ENCODE data around the gene CAMTA1.

DNA sequence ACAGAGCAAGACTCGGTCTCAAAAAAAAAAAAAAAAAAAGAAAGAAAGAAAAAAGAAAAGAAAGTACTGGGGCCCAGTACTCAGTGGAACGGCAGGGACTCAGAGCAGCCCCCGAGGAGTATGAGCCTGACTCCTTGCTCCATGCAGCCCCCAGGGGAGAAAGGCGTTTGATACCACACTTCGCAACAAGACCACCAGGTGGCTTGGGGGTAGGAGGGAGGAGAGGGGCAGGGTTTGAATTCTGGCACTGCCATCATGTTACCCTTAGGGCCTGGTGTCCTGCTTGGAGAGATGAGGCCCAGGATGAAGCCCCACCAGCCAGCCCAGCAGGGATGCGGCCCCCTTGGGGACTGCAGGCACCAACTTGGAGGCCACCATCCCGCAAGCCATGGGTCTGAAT, 664.5 kb downstream of the CAMTA1 start:
- TF ChIP-seq EZH2 (IDR thresholded peaks at IDR 0.05; ENCODE audit: borderline replicate concordance, insufficient read depth, low read length, poor library complexity, severe bottlenecking) (no peak), CTCF (IDR thresholded peaks at IDR 0.05; ENCODE audit: poor library complexity, severe bottlenecking) (no peak), EP300 (conservative IDR thresholded peaks at IDR 0.05; ENCODE audit: poor library complexity, severe bottlenecking) (no peak), POLR2AphosphoS5 (IDR thresholded peaks at IDR 0.05) (no peak)
- TF ChIP-seq, protein P1, sequence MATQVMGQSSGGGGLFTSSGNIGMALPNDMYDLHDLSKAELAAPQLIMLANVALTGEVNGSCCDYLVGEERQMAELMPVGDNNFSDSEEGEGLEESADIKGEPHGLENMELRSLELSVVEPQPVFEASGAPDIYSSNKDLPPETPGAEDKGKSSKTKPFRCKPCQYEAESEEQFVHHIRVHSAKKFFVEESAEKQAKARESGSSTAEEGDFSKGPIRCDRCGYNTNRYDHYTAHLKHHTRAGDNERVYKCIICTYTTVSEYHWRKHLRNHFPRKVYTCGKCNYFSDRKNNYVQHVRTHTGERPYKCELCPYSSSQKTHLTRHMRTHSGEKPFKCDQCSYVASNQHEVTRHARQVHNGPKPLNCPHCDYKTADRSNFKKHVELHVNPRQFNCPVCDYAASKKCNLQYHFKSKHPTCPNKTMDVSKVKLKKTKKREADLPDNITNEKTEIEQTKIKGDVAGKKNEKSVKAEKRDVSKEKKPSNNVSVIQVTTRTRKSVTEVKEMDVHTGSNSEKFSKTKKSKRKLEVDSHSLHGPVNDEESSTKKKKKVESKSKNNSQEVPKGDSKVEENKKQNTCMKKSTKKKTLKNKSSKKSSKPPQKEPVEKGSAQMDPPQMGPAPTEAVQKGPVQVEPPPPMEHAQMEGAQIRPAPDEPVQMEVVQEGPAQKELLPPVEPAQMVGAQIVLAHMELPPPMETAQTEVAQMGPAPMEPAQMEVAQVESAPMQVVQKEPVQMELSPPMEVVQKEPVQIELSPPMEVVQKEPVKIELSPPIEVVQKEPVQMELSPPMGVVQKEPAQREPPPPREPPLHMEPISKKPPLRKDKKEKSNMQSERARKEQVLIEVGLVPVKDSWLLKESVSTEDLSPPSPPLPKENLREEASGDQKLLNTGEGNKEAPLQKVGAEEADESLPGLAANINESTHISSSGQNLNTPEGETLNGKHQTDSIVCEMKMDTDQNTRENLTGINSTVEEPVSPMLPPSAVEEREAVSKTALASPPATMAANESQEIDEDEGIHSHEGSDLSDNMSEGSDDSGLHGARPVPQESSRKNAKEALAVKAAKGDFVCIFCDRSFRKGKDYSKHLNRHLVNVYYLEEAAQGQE (IDR thresholded peaks at IDR 0.05; ENCODE audit: borderline replicate concordance): no peak

Measured in neural cell (in vitro differentiated cells).